T-helper 1 cell treated with Interleukin-12 subunit alpha and Interleukin-12 subunit beta and Interleukin-4 antibody, amounts not matched to agents 30 ng/mL and 1 ng/mL, for 36 hours (primary cell): ENCODE measurements around the gene EVA1B. TPM values are rescaled to one million over a fixed set of nuclear protein-coding genes. Genes with fewer than 3 reads are reported as not detected.

Experiments
- intact Hi-C: fragments of 100-400 bp; cut with micrococcal nuclease; formaldehyde crosslinking; loops from one replicate; pipeline ENCODE4 v1.15.1; 2024
- total RNA-seq: library from RNA; stranded (reverse); gene quantifications from 2 replicates; pipeline ENCODE4 v1.2.3, GENCODE V29; 2022

The EVA1B gene
- total RNA-seq, 1 donor from 2014 or later = 11.9 TPM

- intact Hi-C loops = no loop called here
These were observed 2.7 kb downstream of the EVA1B start for GRCh38 chr1:36320767-36321118.

- intact Hi-C loops = no loop called here
These were observed 3.1 kb downstream of the EVA1B start for GRCh38 chr1:36320291-36320761.

GRCh38 chr1:36309397-36309796 is 14.0 kb downstream of the EVA1B start:
- intact Hi-C loops = no loop called here

GRCh38 chr1:36307601-36308330 is 15.7 kb downstream of the EVA1B start:
- intact Hi-C loops = loop anchor here (1.0 to 2.0 kb wide), 5 partner anchors 16 to 158 kb away; partner anchors contain the start of genes EVA1B and TRAPPC3

- intact Hi-C loops = loop anchor here (1.0 to 2.0 kb wide), 7 partner anchors 16 to 158 kb away; partner anchors contain the start of genes EVA1B and TRAPPC3
These were observed 16.5 kb downstream of the EVA1B start for GRCh38 chr1:36306902-36307456.

GRCh38 chr1:36306210-36306901 is 17.1 kb downstream of the EVA1B start, which contains the start of gene SH3D21:
Gene SH3D21, plus strand, starts transcription at chr1:36306368. Its CDS starts 53 bp downstream, at chr1:36306421.
- intact Hi-C loops = loop anchor here (1.0 to 2.0 kb wide), 3 partner anchors 63 to 114 kb away; no protein-coding TSS in a partner anchor

- intact Hi-C loops = loop anchor here (1.0 to 2.0 kb wide), 3 partner anchors 63 to 114 kb away; no protein-coding TSS in a partner anchor
These were observed 17.6 kb downstream of the EVA1B start for GRCh38 chr1:36305915-36306209.

GRCh38 chr1:36304970-36305914 is 18.2 kb downstream of the EVA1B start:
- intact Hi-C loops = no loop called here

- intact Hi-C loops = no loop called here
These were observed 18.9 kb downstream of the EVA1B start for GRCh38 chr1:36304521-36304920.

- intact Hi-C loops = no loop called here
These were observed 19.6 kb downstream of the EVA1B start for GRCh38 chr1:36303650-36304360.

- intact Hi-C loops = no loop called here
These were observed 20.2 kb downstream of the EVA1B start for GRCh38 chr1:36303244-36303643.

GRCh38 chr1:36301220-36301619 is 22.2 kb downstream of the EVA1B start:
- intact Hi-C loops = no loop called here

- intact Hi-C loops = no loop called here
These were observed 22.9 kb downstream of the EVA1B start for GRCh38 chr1:36300526-36300925.

- intact Hi-C loops = no loop called here
These were observed 24.8 kb downstream of the EVA1B start for GRCh38 chr1:36298640-36299039.

- intact Hi-C loops = no loop called here
These were observed 26.4 kb downstream of the EVA1B start for GRCh38 chr1:36297062-36297461.

GRCh38 chr1:36295390-36295789 is 28.1 kb downstream of the EVA1B start:
- intact Hi-C loops = no loop called here

GRCh38 chr1:36287595-36287994 is 35.9 kb downstream of the EVA1B start:
- intact Hi-C loops = no loop called here

- intact Hi-C loops = no loop called here
These were observed 36.6 kb downstream of the EVA1B start for GRCh38 chr1:36286802-36287201.

GRCh38 chr1:36285443-36286101 is 37.9 kb downstream of the EVA1B start:
- intact Hi-C loops = loop anchor here (1.0 kb wide), 5 partner anchors 61 to 186 kb away; partner anchors contain the start of genes THRAP3 and TRAPPC3

GRCh38 chr1:36284517-36284916 is 38.9 kb downstream of the EVA1B start:
- intact Hi-C loops = no loop called here
